Erythroblast (primary cell): ENCODE results near the gene FAM83E.
"Not testable (repeated sequence)": the region's sequence is repeated elsewhere in the genome, so short reads cannot be mapped to it uniquely, and the experiment has no call there.

Source experiments
- GATA1 ChIP-seq: IDR thresholded peaks from 2 replicates; pipeline ENCODE4 v1.6.1; 2011; ENCODE audit warnings: low read depth, mild to moderate bottlenecking, control low read depth, low read length, moderate library complexity
- POLR2A ChIP-seq: IDR thresholded peaks from 2 replicates; pipeline ENCODE4 v1.6.1; 2011; ENCODE audit warnings: mild to moderate bottlenecking, low read length

DNA sequence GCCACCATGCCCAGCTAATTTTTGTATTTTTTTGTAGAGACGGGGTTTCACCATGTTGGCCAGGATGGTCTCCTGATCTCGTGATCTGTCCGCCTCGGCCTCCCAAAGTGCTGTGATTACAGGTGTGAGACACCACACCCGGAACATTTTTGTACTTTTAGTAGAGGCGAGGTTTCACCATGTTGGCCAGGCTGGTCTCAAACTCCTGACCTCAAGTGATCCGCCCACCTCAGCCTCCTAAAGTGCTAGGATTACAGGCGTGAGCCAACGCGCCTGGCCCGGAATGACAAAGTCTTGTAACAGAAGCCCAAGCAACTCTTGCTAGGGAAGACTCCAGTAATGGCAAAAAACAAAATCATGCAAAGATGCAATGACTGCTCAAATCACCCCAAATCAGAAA is 17.4 kb upstream of the FAM83E start:
- not testable (repeated sequence) for TF ChIP-seq POLR2A, GATA1
